GM21576 (cell line): ENCODE results near the gene GRM2.
A peak's percentile ranks its signal among the peaks of the same experiment; 100 is the strongest.

Experiments
- ATAC-seq: cut with Tn5 transposase; IDR thresholded peaks from one replicate; pipeline ENCODE4 v1.9.1; 2021; ENCODE audit warnings: mild to moderate bottlenecking, moderate library complexity; ENCODE audit not compliant: unreplicated experiment

The GRM2 gene

GRCh38 chr3:51706788-51707731 lies at the start of gene GRM2:
TSS of gene GRM2 (plus strand) at chr3:51707068. CDS start at chr3:51708984, 1,916 bp downstream.
- ATAC-seq, result no peak

- no peak for ATAC-seq
Measured at GRCh38 chr3:51657234-51657633, 49.6 kb upstream of the GRM2 start.

GRCh38 chr3:51659942-51660341 lies 46.9 kb upstream of the GRM2 start:
- no peak for ATAC-seq

GRCh38 chr3:51662456-51662855 lies 44.4 kb upstream of the GRM2 start:
- no peak for ATAC-seq

GRCh38 chr3:51668756-51669155 lies 38.1 kb upstream of the GRM2 start:
- ATAC-seq, result no peak

GRCh38 chr3:51669241-51670052 lies 37.4 kb upstream of the GRM2 start:
- ATAC-seq, result peak; percentile 29

- no peak for ATAC-seq
Measured at GRCh38 chr3:51670053-51670822, 36.6 kb upstream of the GRM2 start.

- peak; percentile 72 for ATAC-seq
Measured at GRCh38 chr3:51670823-51671733, 35.8 kb upstream of the GRM2 start, which contains the start of gene TEX264. TSS of gene TEX264 (plus strand) at chr3:51671252. CDS start at chr3:51674305, 3,053 bp downstream.

GRCh38 chr3:51671734-51672475 lies 35.0 kb upstream of the GRM2 start:
- ATAC-seq, result peak; percentile 29

- ATAC-seq, result no peak
Measured at GRCh38 chr3:51673181-51673801, 33.6 kb upstream of the GRM2 start.

- no peak for ATAC-seq
Measured at GRCh38 chr3:51673802-51674654, 32.8 kb upstream of the GRM2 start.

- ATAC-seq, result no peak
Measured at GRCh38 chr3:51675201-51675611, 31.7 kb upstream of the GRM2 start.

GRCh38 chr3:51676102-51676640 lies 30.7 kb upstream of the GRM2 start:
- no peak for ATAC-seq

- ATAC-seq, result no peak
Measured at GRCh38 chr3:51677358-51677757, 29.5 kb upstream of the GRM2 start.

GRCh38 chr3:51678186-51678585 lies 28.7 kb upstream of the GRM2 start:
- no peak for ATAC-seq

GRCh38 chr3:51678641-51679040 lies 28.2 kb upstream of the GRM2 start:
- ATAC-seq, result no peak

GRCh38 chr3:51679318-51679717 lies 27.6 kb upstream of the GRM2 start:
- ATAC-seq, result no peak
